Endothelial cell of umbilical vein (primary cell): Measurements from ENCODE around the gene HAND1.

Source experiments
- CTCF ChIP-seq, 2 donors: IDR thresholded peaks; 1 replicate in 1 of 2; 2 replicates in 1 of 2; pipeline ENCODE4 v1.5.1; 2011; ENCODE audit warnings: low read length in 2 of 2, mild to moderate bottlenecking in 2 of 2, moderate library complexity in 2 of 2, control low read depth in 1 of 2, inconsistent platforms in 1 of 2, low read depth in 1 of 2; ENCODE audit not compliant: insufficient read depth in 1 of 2; ENCODE audit errors: extremely low read depth in 1 of 2
- EZH2 ChIP-seq: IDR thresholded peaks from 2 replicates; pipeline ENCODE4 v1.6.1; 2012; ENCODE audit warnings: borderline replicate concordance, low read depth, mild to moderate bottlenecking, moderate library complexity, low read length, inconsistent platforms; ENCODE audit not compliant: severe bottlenecking
- FOS ChIP-seq: IDR thresholded peaks from 2 replicates; pipeline ENCODE4 v1.6.1; 2011; ENCODE audit warnings: mild to moderate bottlenecking, low read length, moderate library complexity, borderline replicate concordance; ENCODE audit not compliant: insufficient read depth
- GATA2 ChIP-seq: IDR thresholded peaks from 2 replicates; pipeline ENCODE4 v1.7.0; 2011; ENCODE audit warnings: low read depth, mild to moderate bottlenecking, moderate library complexity, mixed read lengths, low read length; ENCODE audit not compliant: insufficient read length, insufficient read depth
- JUN ChIP-seq: IDR thresholded peaks from 2 replicates; pipeline ENCODE4 v1.6.1; 2011; ENCODE audit warnings: borderline replicate concordance, low read depth; ENCODE audit not compliant: insufficient read length, insufficient read depth
- MAX ChIP-seq: IDR thresholded peaks from 2 replicates; pipeline ENCODE4 v1.6.1; 2011; ENCODE audit not compliant: insufficient read depth, insufficient read length
- MYC ChIP-seq: IDR thresholded peaks from one replicate; pipeline ENCODE4 v1.6.1; 2011; ENCODE audit warnings: mild to moderate bottlenecking, low read depth, low read length
- POLR2A ChIP-seq: IDR thresholded peaks from 2 replicates; pipeline ENCODE4 v1.6.1; 2012; ENCODE audit warnings: low read depth, mild to moderate bottlenecking, control low read depth, low read length
- POLR2AphosphoS5 ChIP-seq: IDR thresholded peaks from 2 replicates; pipeline ENCODE4 v1.6.1; 2012; ENCODE audit warnings: low read depth, mild to moderate bottlenecking, control low read depth, low read length, moderate library complexity; ENCODE audit not compliant: insufficient read depth

GRCh38 chr5:154442801-154443200 lies 35.2 kb downstream of the HAND1 start:
- TF ChIP-seq CTCF (IDR thresholded peaks at IDR 0.05; ENCODE audit: extremely low read depth in 1 of 2, insufficient read depth in 1 of 2, low read depth in 1 of 2, low read length in 2 of 2) = no peak
- TF ChIP-seq POLR2A = no peak
- no peak for TF ChIP-seq MYC
- no peak for TF ChIP-seq MAX
- no peak for TF ChIP-seq JUN
- TF ChIP-seq POLR2AphosphoS5 = no peak
- no peak for TF ChIP-seq EZH2
- no peak for TF ChIP-seq FOS
- no peak for TF ChIP-seq GATA2
